ENCODE results near the gene HOXA7.

HOXA7 gene

GRCh38 chr7:27146491-27147198, 9.8 kb downstream of the HOXA7 start:
- DNase-seq = no peak

- no peak for DNase-seq
Observed at GRCh38 chr7:27145914-27146412, 10.5 kb downstream of the HOXA7 start.

GRCh38 chr7:27145165-27145913, 11.1 kb downstream of the HOXA7 start:
- no peak for DNase-seq

GRCh38 chr7:27144781-27145164, 11.7 kb downstream of the HOXA7 start:
- no peak for DNase-seq

GRCh38 chr7:27143950-27144780, 12.3 kb downstream of the HOXA7 start:
- DNase-seq = no peak

GRCh38 chr7:27143023-27143949, 13.2 kb downstream of the HOXA7 start, which contains the start of gene HOXA5:
HOXA5 (minus strand) TSS chr7:27143681; CDS start chr7:27143607, 74 bp downstream.
- DNase-seq = peak in 1 of 2 experiments; percentile 68

- DNase-seq = no peak
Observed at GRCh38 chr7:27142580-27143022, 13.9 kb downstream of the HOXA7 start.

- DNase-seq = no peak
Observed at GRCh38 chr7:27141923-27142579, 14.4 kb downstream of the HOXA7 start.

GRCh38 chr7:27141137-27141922, 15.1 kb downstream of the HOXA7 start:
- DNase-seq = no peak

- DNase-seq = no peak
Observed at GRCh38 chr7:27140126-27140857, 16.2 kb downstream of the HOXA7 start.

- DNase-seq = no peak
Observed at GRCh38 chr7:27139334-27140125, 16.9 kb downstream of the HOXA7 start.

GRCh38 chr7:27138985-27139333, 17.5 kb downstream of the HOXA7 start:
- no peak for DNase-seq

GRCh38 chr7:27138472-27138871, 18.0 kb downstream of the HOXA7 start:
- DNase-seq = no peak

- DNase-seq = no peak
Observed at GRCh38 chr7:27137640-27138315, 18.7 kb downstream of the HOXA7 start.

- no peak for DNase-seq
Observed at GRCh38 chr7:27134392-27134791, 22.1 kb downstream of the HOXA7 start.

GRCh38 chr7:27133409-27134231, 22.9 kb downstream of the HOXA7 start:
- DNase-seq = no peak

- DNase-seq = no peak
Observed at GRCh38 chr7:27132978-27133377, 23.5 kb downstream of the HOXA7 start.

GRCh38 chr7:27132214-27132613, 24.3 kb downstream of the HOXA7 start:
- no peak for DNase-seq

All from SW 1271 (cell line).